Measurements from ENCODE around the gene POLRMT.

POLRMT gene

GRCh38 chr19:662962-663681 is 29.8 kb upstream of the POLRMT start, which contains the start of gene RNF126:
RNF126 (minus strand) TSS chr19:663214; CDS start chr19:663121, 93 bp downstream.
- peak; percentile 77 for DNase-seq

DNA sequence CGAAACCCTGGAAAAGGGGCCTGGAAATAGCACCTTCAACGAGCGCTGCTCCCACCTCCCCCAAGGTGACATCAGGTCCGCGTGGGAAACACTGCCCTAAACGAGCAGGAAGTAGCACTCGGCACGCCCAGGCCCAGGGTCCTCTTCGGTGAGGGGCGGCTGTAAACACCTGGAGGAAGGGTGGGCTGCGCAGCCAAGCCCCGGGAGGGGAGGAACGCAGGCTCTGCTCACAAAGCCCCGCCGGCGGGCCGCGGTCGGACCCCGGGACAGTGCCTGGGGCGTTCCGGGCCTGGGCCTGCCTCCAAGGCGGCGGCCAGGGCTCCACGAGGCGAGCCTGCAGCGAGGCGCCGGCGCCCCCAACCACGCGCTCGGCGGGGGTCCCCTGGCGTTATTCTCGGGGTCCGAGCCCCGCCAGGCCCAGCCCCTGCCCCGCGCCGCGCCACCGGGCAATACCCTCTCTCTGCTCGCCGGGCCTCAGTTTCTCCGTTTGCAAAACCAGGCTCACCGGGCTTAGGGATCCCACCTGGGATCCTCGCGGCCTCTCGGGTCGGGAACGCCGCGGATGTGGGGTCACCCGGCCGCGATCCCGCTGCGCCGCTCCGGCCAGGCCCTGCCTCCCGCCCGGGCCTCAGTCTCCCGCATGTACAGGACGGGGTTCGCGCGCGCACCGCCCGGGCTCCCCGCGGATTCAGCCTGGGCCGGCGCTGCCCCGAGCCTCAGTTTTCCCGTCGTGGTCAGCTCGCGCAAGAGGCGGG is 29.0 kb upstream of the POLRMT start:
- DNase-seq, result no peak

DNA sequence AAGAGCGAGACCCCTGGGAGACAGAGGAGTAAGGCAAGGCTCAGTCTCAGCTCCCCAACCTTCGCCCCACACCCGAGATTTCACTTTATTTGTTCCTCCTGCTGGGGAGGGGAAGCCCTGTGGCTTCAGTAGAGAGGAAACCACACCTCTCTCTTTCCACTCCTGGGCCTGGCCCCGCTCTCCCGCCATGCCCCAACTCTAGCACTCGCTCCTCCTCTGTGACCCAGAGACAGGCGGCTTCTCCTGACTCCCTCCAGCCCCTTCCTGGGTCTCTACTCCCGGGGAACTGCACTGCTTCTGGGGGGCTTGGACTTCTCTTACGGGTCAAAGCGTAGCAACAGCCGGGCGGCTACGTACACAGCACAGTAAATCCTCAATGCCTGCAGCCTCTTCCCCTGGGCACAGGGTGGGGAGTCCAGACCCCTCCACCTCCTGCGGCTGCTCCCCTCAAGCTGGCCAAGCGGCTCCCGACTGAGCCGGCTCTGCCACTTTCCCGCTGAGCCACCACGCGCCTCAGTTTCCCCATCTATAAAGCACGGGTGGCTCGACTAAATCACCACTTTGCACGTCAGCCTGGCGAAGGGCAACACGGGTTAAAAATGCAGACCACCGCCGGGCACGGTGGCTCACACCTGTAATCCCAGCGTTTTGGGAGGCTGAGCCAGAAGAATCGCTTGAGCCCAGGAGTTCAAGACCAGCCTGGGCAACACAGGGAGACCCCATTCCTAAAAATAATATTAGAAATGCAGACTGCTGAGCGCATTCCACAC is 28.3 kb upstream of the POLRMT start:
- no peak for DNase-seq

DNA sequence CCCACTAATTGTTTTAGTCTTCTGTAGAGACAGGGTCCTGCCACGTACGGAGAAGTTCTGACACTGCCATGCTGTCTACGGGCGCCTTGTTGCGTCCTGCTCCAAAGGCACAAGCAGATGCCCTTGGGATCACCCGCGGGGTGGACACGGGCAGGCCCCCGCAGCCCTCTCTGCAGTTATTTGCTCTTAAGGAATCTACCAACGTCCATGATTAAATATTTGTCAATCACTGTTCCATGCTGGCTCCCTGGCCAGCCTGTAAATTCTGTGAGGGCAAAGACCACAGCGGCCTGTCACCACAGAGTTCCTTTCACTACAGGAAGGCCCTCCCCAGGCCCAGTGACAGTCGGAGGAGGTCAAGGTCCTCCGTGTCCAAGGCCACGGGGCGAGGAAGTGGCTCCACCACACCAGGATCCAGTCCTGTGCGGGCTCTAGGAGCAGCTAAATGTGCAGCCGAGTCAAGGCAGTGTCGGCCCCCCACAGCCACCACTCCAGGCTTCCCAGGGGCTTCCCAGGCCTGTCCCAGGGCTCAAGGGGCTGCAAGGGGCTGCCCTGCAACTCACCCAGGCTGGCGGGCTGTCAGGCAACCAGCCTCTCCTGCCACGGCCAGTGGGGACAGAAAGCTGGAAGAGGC is 27.6 kb upstream of the POLRMT start:
- DNase-seq, result no peak

- no peak for DNase-seq
Measured at GRCh38 chr19:658916-659839, 25.8 kb upstream of the POLRMT start.

GRCh38 chr19:658059-658839 is 24.9 kb upstream of the POLRMT start:
- no peak for DNase-seq

DNA sequence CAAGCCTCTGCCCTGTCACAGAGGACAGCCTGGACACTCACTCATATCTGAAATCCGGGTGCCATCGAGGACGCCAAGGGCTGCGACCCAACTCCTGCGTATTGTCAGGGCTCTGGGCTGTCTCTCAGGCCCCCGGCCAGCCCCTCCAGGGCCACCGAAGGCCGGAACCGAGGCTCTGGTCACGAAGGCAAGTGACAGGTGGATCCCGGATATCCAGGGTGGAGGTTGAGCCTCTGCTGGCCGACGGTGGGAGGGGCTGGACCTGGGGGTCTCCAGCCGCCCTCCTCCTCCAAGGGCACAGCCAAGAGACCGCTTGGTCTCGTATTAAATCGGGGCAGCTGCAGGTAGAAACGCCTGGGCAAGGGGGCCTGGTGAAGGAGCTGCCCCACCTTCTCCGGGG is 24.3 kb upstream of the POLRMT start:
- DNase-seq, result no peak

- DNase-seq, result no peak
Measured at GRCh38 chr19:656751-657559, 23.6 kb upstream of the POLRMT start.

DNA sequence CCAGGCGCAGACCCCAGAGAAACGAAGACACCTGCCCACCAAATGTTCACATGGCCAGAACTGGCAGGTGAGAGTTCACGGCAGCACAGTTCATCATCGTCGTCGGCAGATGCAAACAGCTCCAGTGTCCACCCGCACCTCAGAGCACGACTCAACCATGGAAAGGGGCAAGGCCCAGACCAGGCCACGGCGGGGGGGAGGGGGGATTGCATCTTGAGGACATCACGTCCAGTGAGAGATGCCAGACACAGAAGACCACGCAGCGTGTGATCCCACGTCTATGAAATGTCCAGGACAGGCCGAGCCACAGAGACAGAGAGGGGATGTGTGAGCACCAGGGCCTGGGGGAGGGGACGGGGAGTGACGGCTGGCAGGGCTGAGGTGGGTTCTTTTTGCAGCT is 22.4 kb upstream of the POLRMT start:
- DNase-seq, result no peak

DNA sequence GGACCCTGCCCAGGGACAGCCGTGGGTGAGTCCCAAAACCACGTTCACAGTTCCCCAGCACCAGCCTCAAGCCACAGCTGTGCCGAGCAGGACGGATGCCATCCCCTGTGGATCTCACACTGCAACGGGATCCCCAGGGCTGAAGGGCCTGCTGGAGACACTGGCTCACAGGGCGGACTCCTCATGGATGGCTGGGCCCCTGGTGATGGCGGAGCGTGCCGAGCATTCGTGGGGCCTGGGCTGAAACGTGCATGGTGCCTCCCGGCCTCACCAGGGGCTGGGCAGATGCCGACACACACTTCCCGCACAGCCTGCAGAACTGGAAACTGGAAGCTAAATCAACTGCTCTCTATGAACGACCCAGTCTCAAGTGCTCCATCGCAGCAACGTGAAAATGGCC is 20.1 kb upstream of the POLRMT start:
- no peak for DNase-seq

- no peak for DNase-seq
Measured at GRCh38 chr19:652467-653389, 19.4 kb upstream of the POLRMT start.

- DNase-seq, result no peak
Measured at GRCh38 chr19:651991-652390, 18.7 kb upstream of the POLRMT start.

DNA sequence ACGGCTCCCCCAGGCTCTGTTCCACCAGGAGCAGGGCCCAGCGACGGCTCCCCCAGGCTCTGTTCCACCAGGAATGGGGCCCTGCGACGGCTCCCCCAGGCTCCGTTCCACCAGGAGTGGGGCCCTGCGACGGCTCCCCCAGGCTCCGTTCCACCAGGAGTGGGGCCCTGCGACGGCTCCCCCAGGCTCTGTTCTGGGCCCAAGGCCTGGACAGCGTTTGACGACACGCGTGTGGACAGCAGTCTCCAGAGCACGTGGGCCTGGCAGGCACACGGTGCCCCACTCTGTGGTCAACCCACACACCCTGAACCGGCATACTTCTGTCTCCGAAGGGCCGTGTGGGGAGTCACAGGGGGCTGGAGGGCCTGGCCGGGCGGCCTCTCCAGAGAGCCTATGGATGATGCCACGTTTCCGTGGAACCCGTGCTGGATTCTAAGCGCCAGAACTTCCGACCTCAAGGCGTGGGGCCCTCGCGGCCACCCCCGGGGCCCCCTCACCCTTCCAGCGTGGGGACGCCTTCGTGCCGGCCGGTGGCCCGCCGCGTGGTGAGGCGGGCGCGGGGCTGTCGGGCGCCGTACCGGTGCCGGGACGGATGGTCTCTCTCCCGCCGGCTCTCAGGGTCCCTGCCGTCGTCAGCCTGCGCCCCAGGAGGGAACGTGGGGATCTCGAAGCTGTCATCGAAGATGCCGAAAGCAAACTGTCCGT is 17.9 kb upstream of the POLRMT start:
- DNase-seq, result no peak

- no peak for DNase-seq
Measured at GRCh38 chr19:650121-650520, 16.8 kb upstream of the POLRMT start.

DNA sequence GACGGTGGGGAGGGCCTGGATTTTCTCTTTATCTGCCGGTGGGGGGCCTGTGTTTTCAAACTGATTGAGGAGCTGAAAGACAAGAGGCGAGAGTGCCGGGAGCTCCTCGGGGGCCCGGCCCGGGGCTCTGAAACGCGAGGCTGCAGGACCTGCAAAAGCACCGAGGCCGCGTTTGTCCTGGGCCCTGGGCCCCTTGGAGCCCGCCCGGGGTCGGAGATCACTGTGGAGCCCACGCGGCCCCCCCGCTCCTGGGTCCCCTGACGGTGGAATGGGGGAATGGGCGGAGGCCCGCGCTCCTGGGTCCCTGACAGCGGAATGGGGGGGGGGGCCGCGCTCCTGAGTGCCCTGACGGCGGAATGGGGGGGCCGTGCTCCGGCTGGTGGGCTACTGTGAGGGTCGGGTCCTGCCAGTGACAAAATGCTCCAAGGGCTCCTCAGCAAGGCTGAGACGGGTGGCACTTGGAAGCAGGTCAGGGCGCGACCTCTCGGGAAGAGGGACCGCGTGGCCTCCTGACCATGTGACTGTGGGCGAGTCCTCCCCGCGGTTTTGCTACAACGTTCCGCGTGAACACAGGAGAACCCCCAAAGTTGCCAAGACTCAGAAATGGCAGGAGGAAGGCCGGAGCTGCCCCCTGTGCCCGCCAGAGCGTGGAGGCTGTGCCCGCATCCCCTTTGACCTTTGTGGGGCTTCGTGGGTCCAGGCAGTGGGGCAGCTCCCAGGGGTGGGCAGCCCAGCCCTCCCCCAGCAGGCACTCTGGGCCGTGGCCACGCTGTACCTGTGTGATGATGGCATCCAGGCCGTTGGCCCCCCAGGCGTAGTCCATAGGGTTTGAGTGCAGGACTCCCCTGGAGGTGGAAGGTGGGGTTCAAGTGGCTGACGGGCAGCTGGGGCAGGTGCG is 15.8 kb upstream of the POLRMT start:
- DNase-seq, result no peak

GRCh38 chr19:648305-648704 is 15.0 kb upstream of the POLRMT start:
- no peak for DNase-seq

DNA sequence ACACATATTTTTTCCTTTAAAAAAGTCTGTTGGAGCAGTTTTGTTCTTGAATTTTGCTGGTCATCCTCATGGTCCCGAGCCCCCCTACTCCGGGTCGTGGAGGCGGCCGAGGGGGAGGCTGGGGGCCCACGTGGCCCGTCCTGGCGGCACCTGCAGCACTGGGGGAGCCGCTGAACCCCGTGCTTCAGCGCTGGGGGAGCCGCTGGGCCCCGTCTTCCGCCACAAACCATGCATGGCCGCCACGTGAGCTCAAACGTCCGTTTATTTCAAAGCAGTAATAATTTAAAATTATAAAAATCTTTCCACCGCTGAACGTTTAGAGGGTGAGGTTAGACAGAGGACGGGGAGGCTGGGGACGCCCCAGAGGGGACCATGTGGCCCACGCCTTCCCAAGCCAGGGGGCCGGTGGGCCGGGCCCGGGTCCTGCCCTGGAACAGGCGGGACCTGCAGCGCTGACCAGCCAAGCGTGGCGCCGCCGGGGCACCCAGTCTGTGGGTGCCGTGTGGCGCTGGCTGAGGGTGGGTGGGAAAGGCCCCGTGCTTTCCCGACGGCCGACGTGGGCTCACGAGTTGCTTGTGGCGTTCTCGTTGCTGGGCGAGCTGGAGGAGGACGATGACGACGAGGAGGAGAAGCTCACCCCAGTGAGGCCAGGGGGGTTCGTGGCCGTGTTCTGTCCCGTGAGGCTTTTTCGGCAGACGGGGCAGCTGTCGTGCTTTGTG is 14.4 kb upstream of the POLRMT start:
- DNase-seq, result no peak

Data from DMS79 treated with DMSO at 0.1 percent for 48 hours (cell line).